ENCODE measurements around the gene RMND5A. TPM values are rescaled to one million over a fixed set of nuclear protein-coding genes. Genes with fewer than 3 reads are reported as not detected.
"Not testable (repeated sequence)": the region's sequence is repeated elsewhere in the genome, so short reads cannot be mapped to it uniquely, and the experiment has no call there.

The RMND5A gene
- polyA plus RNA-seq, 1 experiment, result 10.8 TPM

GRCh38 chr2:86703704-86704361, 16.3 kb upstream of the RMND5A start:
- ChIA-PET POLR2A (no interaction called here), CTCF (interaction anchor here (0.8 kb wide), 1 partner anchor 13 kb away, joined by 3 read pairs; no protein-coding TSS in a partner anchor)
- peak; percentile 41 for DNase-seq (ENCODE audit: low read depth)
- TF ChIP-seq CTCF (IDR thresholded peaks at IDR 0.05; ENCODE audit: insufficient read depth, low read depth, low read length), result no peak
- H3K27me3 ChIP-seq (ENCODE audit: control insufficient read depth, insufficient read depth, low read length), result no peaks in the 10 kb centered on the region
- H3K36me3 ChIP-seq (ENCODE audit: control insufficient read depth, insufficient read depth, low read length), result no peaks in the 10 kb centered on the region
- H3K4me3 ChIP-seq (ENCODE audit: low read depth, low read length), result no peak overlapping the region

GRCh38 chr2:86704459-86704971, 15.6 kb upstream of the RMND5A start:
- POLR2A ChIA-PET, result no interaction called here

GRCh38 chr2:86706220-86706619, 13.9 kb upstream of the RMND5A start:
- Histone ChIP-seq H3K27me3 (ENCODE audit: control insufficient read depth, insufficient read depth, low read length) (no peaks in the 10 kb centered on the region), H3K36me3 (ENCODE audit: control insufficient read depth, insufficient read depth, low read length) (no peaks in the 10 kb centered on the region), H3K4me3 (ENCODE audit: low read depth, low read length) (no peak overlapping the region)
- ChIA-PET POLR2A (no interaction called here), CTCF (no interaction called here)
- TF ChIP-seq CTCF (IDR thresholded peaks at IDR 0.05; ENCODE audit: insufficient read depth, low read depth, low read length), result no peak
- DNase-seq (ENCODE audit: low read depth), result no peak

More at GRCh38 chr2:86704459-86704971, 15.6 kb upstream of the RMND5A start:
- H3K27me3 ChIP-seq (ENCODE audit: control insufficient read depth, insufficient read depth, low read length), result no peaks in the 10 kb centered on the region
- no peaks in the 10 kb centered on the region for H3K36me3 ChIP-seq (ENCODE audit: control insufficient read depth, insufficient read depth, low read length)
- DNase-seq (ENCODE audit: low read depth), result peak; percentile 39
- no peak for TF ChIP-seq CTCF (IDR thresholded peaks at IDR 0.05; ENCODE audit: insufficient read depth, low read depth, low read length)
- no peak overlapping the region for H3K4me3 ChIP-seq (ENCODE audit: low read depth, low read length)
- CTCF ChIA-PET, result no interaction called here

- TF ChIP-seq CTCF (IDR thresholded peaks at IDR 0.05; ENCODE audit: insufficient read depth, low read depth, low read length), result no peak
- no peak for DNase-seq (ENCODE audit: low read depth)
- ChIA-PET POLR2A (no interaction called here), CTCF (no interaction called here)
- no peaks in the 10 kb centered on the region for H3K36me3 ChIP-seq (ENCODE audit: control insufficient read depth, insufficient read depth, low read length)
- no peaks in the 10 kb centered on the region for H3K27me3 ChIP-seq (ENCODE audit: control insufficient read depth, insufficient read depth, low read length)
- H3K4me3 ChIP-seq (ENCODE audit: low read depth, low read length), result no peak overlapping the region
Observed at GRCh38 chr2:86706935-86707334, 13.2 kb upstream of the RMND5A start.

GRCh38 chr2:86708126-86708525, 12.0 kb upstream of the RMND5A start:
- DNase-seq (ENCODE audit: low read depth); CTCF ChIA-PET; H3K27me3 ChIP-seq (ENCODE audit: control insufficient read depth, insufficient read depth, low read length); POLR2A ChIA-PET; H3K36me3 ChIP-seq (ENCODE audit: control insufficient read depth, insufficient read depth, low read length); H3K4me3 ChIP-seq (ENCODE audit: low read depth, low read length): not testable (repeated sequence)

GRCh38 chr2:86714579-86715173, 5.4 kb upstream of the RMND5A start:
- not testable (repeated sequence) for DNase-seq (ENCODE audit: low read depth)

GRCh38 chr2:86719263-86719636, 841 bp upstream of the RMND5A start:
- peak overlapping the region; percentile 39 for H3K4me3 ChIP-seq (ENCODE audit: low read depth, low read length)
- H3K36me3 ChIP-seq (ENCODE audit: control insufficient read depth, insufficient read depth, low read length); CTCF ChIA-PET; DNase-seq (ENCODE audit: low read depth); H3K27me3 ChIP-seq (ENCODE audit: control insufficient read depth, insufficient read depth, low read length); POLR2A ChIA-PET: not testable (repeated sequence)

More at GRCh38 chr2:86714579-86715173, 5.4 kb upstream of the RMND5A start:
- H3K27me3 ChIP-seq (ENCODE audit: control insufficient read depth, insufficient read depth, low read length); H3K4me3 ChIP-seq (ENCODE audit: low read depth, low read length); H3K36me3 ChIP-seq (ENCODE audit: control insufficient read depth, insufficient read depth, low read length); POLR2A ChIA-PET; CTCF ChIA-PET: not testable (repeated sequence)

- H3K27me3 ChIP-seq (ENCODE audit: control insufficient read depth, insufficient read depth, low read length); CTCF ChIA-PET; DNase-seq (ENCODE audit: low read depth); POLR2A ChIA-PET; H3K36me3 ChIP-seq (ENCODE audit: control insufficient read depth, insufficient read depth, low read length): not testable (repeated sequence)
- peak overlapping the region; percentile 60 for H3K4me3 ChIP-seq (ENCODE audit: low read depth, low read length)
Observed at GRCh38 chr2:86720540-86721320, 639 bp downstream of the RMND5A start.

- POLR2A ChIA-PET; DNase-seq (ENCODE audit: low read depth); H3K4me3 ChIP-seq (ENCODE audit: low read depth, low read length); H3K36me3 ChIP-seq (ENCODE audit: control insufficient read depth, insufficient read depth, low read length); H3K27me3 ChIP-seq (ENCODE audit: control insufficient read depth, insufficient read depth, low read length); CTCF ChIA-PET: not testable (repeated sequence)
Observed at GRCh38 chr2:86725706-86726105, 5.6 kb downstream of the RMND5A start.
